Memory B cell (primary cell): ENCODE results near the gene TOR1AIP2.

Source experiments
- ATAC-seq: fragments of 150-1000 bp; cut with Tn5 transposase; 2 replicates; pipeline ENCODE4 v1.10.0; 2021; ENCODE audit warnings: low read depth, mild to moderate bottlenecking, moderate library complexity
- DNase-seq, 2 donors: peaks; one replicate each; pipeline ENCODE4 v3.0.0; 2022; ENCODE audit warnings: low spot score in 2 of 2
- H3K27ac Mint-ChIP-seq: one replicate; pipeline ENCODE4 v1.8.0; 2022; ENCODE audit warnings: mild to moderate bottlenecking, moderate library complexity, mixed read lengths
- H3K27me3 Mint-ChIP-seq: one replicate; pipeline ENCODE4 v1.8.0; 2022; ENCODE audit warnings: mixed read lengths
- H3K36me3 Mint-ChIP-seq: one replicate; pipeline ENCODE4 v1.8.0; 2022; ENCODE audit warnings: mild to moderate bottlenecking, mixed read lengths
- H3K4me1 Mint-ChIP-seq: one replicate; pipeline ENCODE4 v1.8.0; 2022; ENCODE audit warnings: mixed read lengths
- H3K4me3 Mint-ChIP-seq: one replicate; pipeline ENCODE4 v1.8.0; 2022; ENCODE audit warnings: mild to moderate bottlenecking, moderate library complexity, mixed read lengths
- H3K9me3 Mint-ChIP-seq: one replicate; pipeline ENCODE4 v1.8.0; 2022; ENCODE audit warnings: mixed read lengths

The TOR1AIP2 gene

DNA sequence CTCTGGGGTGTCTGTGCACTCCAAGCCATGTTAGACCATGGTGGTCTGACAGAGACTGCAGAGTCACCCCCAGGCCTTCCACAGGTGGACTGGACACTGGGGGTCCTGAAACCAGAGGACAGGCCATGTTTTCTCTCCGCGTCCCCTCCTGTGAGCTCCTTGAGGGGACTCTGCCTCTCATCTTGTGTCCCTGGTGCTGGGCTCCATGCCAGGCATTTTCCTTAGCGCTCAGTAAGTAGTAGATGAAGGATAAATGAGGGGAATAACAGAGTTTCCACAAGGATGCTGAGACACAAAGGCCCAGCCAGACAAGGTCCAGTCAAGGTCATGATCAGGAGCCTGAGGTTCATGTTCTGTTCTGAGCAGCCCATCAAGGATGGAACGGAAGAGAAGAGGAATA is 77.1 kb downstream of the TOR1AIP2 start:
- no peak for ATAC-seq
- DNase-seq: no peak
- peaks cover 21% of the 10 kb centered on the region for H3K27me3 Mint-ChIP-seq
- H3K9me3 Mint-ChIP-seq: no peaks in the 10 kb centered on the region
- no peak overlapping the region for H3K4me3 Mint-ChIP-seq
- H3K36me3 Mint-ChIP-seq: no peaks in the 10 kb centered on the region
- H3K4me1 Mint-ChIP-seq: no peaks in the 10 kb centered on the region
- H3K27ac Mint-ChIP-seq: no peak overlapping the region

DNA sequence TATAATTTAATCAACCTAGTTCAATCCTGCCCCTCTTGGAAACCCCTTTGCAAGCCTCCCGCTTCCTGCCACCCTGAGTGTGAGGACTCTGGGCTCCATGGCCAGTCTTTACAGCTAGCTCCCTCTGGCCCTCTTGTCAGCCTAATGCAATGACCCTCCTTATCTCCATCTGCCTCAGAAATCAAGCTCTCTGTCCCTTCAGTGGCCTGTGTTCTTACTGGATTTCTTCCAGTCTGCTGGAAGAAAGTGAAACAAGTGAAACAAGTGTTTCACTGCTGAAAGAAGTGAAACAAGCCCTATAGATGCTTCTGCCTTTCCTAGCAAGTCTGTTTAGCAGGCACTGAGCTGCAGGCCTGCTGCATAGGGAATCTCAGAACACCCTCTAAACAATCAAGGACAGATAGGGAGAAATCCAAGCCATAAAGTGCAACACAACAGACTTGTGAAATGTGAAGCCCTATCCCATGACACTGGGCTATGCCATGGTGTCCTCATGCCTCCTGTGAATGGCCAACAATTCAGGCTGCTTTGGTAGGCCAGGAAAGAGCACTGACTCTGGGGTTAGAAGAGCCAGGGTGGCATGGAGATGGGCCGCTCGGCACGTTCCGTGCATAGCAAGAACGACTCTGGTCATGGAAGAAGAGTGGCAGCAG is 78.6 kb downstream of the TOR1AIP2 start:
- H3K9me3 Mint-ChIP-seq: no peaks in the 10 kb centered on the region
- H3K36me3 Mint-ChIP-seq: no peaks in the 10 kb centered on the region
- H3K27ac Mint-ChIP-seq: no peak overlapping the region
- H3K4me3 Mint-ChIP-seq: no peak overlapping the region
- no peak for DNase-seq
- H3K4me1 Mint-ChIP-seq: no peaks in the 10 kb centered on the region
- peaks cover 18% of the 10 kb centered on the region for H3K27me3 Mint-ChIP-seq
- no peak for ATAC-seq

DNA sequence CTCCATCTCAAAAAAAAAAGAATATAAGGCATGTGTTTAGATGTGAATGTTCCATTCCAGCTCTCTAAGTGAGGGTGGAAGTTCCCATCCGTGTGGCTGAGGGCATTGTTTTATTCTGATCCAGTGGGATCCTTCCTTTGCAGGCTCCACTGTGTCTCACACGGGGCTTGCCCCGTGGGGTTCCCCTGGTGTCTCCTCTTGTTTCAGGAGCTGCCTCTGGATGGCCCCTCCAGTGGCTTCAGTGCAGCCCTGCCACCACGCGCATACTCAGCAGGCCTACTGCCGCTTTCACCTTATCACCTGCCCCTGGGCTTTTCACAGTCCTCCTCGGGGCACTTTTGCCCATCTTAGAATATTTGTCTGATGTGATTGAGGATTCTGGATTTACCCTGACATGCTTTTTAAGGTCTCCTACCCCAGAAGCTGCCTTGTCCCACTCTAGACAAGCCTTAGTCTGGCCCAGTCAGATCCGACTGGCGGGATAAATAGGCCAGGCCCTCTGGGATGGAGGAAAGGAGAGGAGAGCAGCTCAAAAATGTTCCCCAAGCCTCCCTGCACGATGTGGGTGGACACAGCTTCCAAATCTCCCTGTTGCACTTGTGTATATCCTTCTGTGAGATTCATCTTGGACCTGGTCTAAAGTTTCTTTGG is 79.3 kb downstream of the TOR1AIP2 start:
- ATAC-seq: no peak
- no peak for DNase-seq
- H3K4me3 Mint-ChIP-seq: no peak overlapping the region
- H3K36me3 Mint-ChIP-seq: no peaks in the 10 kb centered on the region
- peaks cover 18% of the 10 kb centered on the region for H3K27me3 Mint-ChIP-seq
- H3K27ac Mint-ChIP-seq: no peak overlapping the region
- H3K4me1 Mint-ChIP-seq: no peaks in the 10 kb centered on the region
- H3K9me3 Mint-ChIP-seq: no peaks in the 10 kb centered on the region

DNA sequence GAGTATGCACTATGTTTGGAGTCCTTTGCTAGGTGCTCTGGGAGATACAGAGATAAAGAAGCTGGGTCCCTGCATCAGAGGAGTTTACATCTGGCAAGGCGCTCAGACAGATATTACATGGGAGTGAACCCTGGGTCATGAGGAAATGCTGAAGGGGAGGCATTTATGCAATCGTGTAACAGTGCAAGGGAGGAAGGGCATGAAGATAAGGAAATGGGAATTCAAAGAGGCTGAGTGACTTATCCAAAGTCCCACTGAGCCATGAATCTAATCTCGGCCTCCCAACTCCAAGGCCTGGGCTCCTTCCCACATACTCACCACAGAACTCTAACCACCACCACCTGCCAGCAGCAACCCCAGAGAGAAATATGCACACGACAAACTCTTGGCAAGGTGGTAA is 82.9 kb downstream of the TOR1AIP2 start:
- no peak for ATAC-seq
- no peak overlapping the region for H3K4me3 Mint-ChIP-seq

DNA sequence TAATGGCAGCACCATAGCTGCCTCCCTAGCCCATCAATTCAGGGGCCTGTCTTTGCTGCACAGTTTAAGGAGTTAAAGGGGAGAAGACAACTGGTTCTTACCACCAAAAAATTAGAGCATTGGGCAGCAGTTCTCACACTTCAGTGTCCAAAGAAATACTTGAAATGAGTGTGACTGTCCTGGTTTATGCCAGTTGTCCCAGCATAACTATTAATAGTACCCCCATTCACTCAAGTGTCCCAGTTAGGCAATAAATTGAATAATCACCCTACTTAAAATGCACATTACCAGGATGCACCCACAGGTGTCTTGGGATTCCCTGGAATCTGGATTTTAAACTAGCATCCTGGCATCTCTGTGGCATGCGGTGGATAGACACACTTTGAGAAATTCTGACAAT is 83.5 kb downstream of the TOR1AIP2 start:
- Mint-ChIP-seq H3K4me1 (no peaks in the 10 kb centered on the region), H3K27me3 (peaks cover 7% of the 10 kb centered on the region), H3K9me3 (no peaks in the 10 kb centered on the region), H3K4me3 (no peak overlapping the region), H3K27ac (no peak overlapping the region), H3K36me3 (no peaks in the 10 kb centered on the region)
- DNase-seq (no peak), ATAC-seq (no peak)

More for the DNA sequence above, 82.9 kb downstream of the TOR1AIP2 start:
- H3K9me3 Mint-ChIP-seq: no peaks in the 10 kb centered on the region
- no peak overlapping the region for H3K27ac Mint-ChIP-seq
- peaks cover 11% of the 10 kb centered on the region for H3K27me3 Mint-ChIP-seq
- DNase-seq: no peak
- no peaks in the 10 kb centered on the region for H3K4me1 Mint-ChIP-seq
- no peaks in the 10 kb centered on the region for H3K36me3 Mint-ChIP-seq

DNA sequence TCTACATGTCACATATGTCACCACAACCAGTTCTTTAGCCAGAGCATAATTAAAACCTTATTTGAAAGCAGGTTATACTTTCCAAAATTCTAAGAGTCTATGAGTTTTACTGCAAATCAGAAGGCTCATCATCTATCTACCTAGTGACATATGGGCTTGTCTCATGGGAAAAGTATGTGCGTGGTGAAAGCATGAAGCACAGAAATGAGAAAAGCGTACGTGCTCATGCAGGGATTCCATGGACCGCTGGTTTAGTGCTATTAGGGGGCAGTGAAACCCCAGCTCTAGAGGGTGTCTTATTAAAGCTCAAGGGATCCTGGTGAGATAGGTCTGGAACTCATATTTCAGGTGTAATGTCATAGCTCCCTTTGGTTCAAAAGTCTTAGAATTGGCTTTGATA is 84.3 kb downstream of the TOR1AIP2 start:
- no peak for ATAC-seq
- Mint-ChIP-seq H3K27ac (no peak overlapping the region), H3K36me3 (no peaks in the 10 kb centered on the region), H3K27me3 (peaks cover 4% of the 10 kb centered on the region), H3K4me1 (no peaks in the 10 kb centered on the region), H3K9me3 (no peaks in the 10 kb centered on the region), H3K4me3 (no peak overlapping the region)
- no peak for DNase-seq
